ENCODE measurements around the gene SAMD14.

SAMD14 gene

GRCh38 chr17:50130559-50131305, 772 bp upstream of the SAMD14 start:
- peak; percentile 24 for DNase-seq

DNA sequence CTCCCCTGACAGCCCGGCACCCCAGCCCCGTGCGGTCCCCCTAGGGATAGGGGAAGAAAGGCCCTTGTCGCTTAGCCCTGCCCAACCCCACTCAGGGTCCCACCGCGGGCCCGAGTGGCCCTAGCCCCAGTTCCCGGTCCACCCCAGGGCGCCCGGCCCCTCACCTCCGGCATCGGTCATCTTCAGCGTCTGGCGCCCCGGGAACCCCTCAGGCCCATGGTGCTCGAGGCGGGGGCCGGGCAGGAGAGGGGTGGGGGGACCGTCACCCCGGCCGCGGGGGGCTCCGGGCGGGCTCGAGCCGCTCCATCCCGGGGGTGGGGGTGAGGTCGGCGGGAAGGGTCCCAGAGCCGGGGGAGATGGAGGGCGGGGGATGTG, 620 bp downstream of the SAMD14 start:
- DNase-seq, result no peak

GRCh38 chr17:50128441-50129352, 1.3 kb downstream of the SAMD14 start:
- no peak for DNase-seq

DNA sequence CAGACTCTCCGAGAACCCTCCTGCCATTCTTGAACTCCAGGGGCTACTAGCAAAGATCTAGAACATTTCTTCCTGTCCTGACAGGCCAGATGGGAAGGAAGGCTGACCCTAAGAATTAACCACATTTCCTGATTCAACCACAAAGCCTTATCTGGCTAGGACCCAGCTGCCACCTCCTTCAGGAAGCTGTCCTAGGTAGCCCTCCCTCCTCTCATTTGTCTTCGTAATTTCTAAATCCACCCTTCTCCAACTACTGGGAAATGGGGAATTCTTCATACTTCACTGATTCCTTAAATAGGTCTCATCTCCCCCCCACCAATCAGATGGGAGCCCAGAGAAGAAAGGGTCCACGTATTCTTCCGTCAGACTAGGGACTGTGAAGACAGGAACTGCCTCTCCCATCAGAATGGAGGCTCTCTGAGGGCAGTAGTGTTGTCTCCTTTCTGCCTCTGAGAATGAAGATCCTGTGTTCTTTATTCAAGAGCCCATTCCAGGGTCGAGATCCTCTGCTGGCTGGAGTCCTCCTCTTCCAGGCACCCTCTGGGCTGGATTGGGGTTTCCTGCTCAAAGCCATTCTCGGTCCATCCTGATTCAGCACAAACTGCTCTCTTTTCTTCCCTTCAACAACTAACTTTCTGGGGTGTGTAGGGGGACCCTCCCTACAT, 2.1 kb downstream of the SAMD14 start:
- no peak for DNase-seq

DNA sequence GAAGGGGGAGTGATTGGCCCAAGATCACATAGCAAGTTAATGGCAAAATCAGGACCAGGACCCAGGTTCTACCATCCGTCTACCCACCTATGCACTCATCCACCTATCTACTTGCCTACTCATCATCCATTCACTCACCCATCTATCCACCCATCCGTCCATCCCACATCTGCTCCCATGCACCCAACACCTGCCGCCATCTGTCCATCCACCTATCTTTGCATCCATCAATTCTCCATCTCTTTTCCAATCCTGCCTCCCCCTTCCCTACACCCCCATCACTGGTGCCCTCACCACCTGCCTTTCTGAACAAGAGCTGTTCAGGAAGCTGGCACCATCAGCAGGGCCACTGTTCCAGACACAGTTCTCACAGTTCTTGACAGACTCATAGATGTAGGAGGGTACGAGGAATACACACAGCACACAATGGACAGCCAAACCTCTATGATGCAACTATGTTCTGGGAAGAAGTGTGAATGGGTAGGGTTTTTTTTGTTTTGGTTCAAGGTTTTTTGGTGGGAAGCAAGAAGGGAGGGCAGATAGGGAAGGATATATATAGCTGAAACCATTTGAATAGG, 4.5 kb downstream of the SAMD14 start:
- DNase-seq, result no peak

DNA sequence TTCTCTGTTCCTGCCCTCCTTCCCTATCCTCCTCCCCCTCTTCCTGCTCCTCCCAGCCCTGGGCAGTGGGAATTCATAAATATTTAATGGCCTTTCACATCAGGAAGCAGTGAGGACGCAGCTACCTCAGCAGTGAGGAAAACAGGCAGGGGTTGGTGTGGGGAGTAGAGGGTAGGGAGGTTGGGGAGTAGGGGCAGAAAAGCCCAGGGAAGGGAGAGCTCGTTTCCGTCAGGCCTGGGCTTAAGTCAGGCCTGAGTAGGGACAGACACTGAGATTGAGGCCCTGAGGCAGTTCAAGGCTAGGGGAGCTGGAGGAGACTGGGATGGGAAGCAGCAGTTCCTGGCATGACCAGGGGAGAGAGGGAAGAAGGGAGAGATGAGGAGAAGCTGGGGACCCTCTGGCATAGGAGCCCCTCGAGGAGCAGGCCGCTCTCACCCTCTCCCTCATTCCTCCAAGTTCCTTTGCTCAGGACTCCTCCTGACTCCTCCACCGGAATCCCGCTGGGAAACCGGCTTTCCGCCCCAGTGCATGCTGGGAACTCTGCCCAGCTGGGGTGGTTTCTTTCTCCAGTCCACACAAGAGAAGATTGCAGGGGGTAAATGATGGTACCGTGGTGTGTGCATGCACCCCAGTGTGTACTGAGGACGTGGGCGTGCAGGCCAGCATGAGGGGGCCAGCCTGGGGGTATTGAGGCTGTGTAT, 6.2 kb downstream of the SAMD14 start:
- DNase-seq, result no peak

- no peak for DNase-seq
Measured at GRCh38 chr17:50122945-50123344, 7.0 kb downstream of the SAMD14 start.

DNA sequence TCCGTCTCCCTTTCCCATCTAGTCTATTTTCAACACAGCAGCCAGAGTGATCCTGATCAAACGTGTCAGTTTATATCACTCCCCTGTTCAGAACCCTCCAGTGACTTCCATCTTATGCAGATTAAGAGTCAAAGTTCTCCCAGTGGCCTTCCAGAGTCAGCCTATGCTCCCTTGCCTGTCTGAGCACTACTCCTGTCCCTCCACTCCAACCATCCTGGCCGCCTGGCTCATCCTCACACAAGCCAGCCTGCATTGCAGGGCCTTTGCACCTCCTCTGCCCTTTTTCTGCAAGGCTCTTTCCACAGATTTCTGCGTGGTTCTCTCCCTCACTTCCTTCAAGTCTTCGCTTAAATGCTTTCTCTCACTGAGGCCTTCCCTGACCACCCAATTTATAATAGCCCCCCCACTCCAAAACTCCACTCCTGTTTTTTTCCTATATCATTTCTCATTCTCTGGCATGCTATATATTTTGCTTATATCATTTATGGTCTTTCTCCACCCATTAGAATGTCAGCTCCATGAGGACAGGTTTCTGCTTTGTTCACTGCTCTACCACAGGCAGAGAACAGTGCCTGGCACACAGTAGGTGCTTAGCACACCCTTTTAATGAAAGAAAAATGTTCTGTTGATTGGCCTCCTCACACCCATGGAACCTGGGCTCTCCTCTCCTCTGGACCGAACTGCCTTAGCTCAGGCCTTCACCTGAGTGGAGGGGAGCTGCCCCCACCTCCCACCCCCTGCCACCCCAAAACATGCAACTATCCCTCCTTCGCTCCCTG, 9.3 kb downstream of the SAMD14 start:
- DNase-seq, result no peak

DNA sequence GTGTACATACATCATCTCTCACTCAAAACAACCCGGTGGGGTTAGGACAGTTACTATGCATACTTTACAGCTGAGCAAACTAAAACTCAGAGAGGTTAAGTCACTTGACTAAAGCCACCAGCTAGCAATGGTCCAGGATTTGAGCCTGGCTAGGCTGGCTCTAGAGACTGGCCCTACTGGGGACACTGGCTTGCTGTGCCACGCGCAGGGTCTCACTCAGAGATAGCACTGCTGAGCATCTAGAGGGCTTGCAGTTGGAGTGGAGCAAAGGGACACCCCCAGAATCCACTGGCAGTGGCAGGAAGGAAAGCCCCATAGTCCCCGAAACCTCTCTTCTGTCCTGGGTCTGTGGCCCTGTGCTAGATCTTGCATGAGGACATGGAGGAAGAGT, 11.1 kb downstream of the SAMD14 start:
- DNase-seq, result no peak

DNA sequence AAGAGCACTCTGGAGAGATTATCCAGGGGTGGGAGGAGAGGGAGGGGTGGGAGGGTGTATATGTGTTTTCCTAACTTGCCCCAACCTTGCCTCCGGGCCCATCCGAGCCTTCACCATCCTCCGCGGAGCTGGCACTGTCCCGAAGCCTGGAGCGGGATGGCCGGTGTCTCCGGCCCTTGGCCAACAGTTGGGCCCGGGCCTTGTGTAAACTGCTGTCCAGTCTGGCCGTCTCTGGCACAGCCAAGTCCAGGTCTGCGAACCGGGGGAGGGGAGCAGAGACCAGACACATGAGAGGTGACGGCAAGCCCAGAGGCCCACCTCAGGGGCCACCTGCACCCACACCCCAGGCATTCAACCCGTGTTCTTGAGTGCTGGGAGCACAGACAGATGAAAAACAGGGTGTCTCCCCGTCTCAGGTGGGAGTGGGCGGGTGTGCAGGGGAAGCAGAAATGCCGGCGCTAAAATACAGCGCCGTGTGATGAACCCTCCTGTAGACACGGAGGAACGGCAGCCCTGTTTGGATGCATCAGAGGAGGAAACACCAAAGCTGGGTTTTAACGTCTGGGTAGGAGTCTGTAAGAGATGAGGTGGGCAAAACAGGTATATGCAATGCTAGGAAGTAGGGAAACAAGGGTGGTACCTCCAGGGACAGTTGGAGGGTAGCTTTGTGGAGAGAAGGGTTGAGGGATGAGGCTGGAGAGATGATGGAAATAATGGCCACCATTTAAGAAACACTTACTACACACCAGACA, 11.7 kb downstream of the SAMD14 start:
- no peak for DNase-seq

- no peak for DNase-seq
Measured at GRCh38 chr17:50117202-50118051, 12.5 kb downstream of the SAMD14 start.

GRCh38 chr17:50115756-50116155, 14.2 kb downstream of the SAMD14 start:
- no peak for DNase-seq

DNA sequence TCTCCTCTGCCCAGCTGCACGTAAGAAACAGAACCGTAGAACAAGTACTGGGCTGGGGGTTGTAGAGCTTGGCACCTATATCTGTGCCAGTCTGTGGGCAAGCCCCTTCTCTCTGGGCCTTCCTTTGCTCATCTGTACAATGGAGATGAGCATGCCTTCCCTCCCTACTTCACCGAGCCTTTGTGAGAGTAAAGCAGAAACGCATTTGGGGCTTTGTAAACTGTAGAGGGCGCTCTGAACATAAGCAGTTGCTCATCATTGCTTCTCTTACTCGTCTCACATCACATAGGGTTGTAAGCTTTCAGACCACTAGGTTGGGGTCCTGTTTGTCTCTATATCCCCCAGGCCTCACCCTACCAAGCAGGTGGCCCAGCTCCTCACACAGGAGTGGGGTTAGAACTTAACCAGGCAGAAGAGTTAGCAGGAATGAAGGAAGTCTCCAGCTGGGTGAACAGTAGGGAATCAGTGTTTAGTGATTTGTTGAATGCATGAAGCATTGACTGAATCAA, 15.1 kb downstream of the SAMD14 start:
- no peak for DNase-seq

GRCh38 chr17:50114401-50114800, 15.6 kb downstream of the SAMD14 start:
- no peak for DNase-seq

DNA sequence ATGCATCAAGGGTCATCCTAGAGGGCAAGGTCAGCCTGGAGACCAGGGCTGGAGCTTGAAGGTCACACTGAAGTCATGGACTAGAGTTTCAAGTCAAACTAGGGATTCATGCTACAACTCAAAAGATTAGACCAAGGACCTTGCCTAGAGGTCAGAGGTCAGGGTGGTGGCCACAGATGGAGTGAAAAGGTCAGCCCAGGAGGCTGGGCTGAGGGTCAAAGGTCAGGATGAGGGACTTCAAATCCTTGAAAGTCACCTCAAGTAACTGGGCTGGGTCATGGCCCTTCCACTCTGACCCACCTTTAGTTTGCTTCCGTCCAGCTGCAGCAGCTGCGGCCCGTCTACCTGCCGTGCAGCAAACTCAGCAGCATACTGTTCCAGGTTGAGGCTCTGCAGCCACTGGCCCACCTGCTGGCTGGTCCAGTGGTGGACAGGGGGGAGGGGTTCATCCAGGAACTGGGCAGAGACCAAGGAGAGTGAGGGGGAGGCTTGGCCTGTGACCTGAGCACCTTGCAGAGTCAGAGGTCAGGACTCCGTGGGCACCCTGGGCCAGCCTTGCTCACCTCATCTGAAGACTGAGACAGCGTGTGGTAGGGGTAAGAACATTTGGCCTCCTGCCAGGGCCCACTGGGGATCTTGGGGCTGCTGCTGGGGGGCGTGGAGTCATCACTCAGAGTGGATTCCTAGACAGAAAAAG, 16.2 kb downstream of the SAMD14 start:
- no peak for DNase-seq

DNA sequence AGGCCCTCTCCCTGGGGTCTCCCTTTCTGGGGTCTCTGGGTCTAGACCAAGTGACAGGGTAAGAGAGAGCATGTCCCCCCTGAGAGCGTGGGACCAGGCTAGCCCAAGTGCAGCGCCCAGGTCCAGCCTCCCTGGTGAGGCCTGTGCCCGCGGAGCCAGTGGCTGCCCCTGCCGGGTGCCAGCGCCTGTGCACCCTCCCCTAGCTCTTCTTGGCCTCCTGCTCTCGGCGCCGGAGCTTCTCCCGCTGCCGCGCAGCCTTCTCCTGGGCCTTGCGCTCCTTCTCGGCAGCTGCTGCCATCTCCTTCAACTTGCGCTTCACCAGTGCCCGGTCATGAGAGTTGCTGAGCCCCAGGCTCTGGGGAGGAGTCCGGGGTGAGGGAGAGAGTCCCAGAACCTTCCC, 17.3 kb downstream of the SAMD14 start:
- DNase-seq, result no peak

GRCh38 chr17:50111673-50112655, 18.0 kb downstream of the SAMD14 start:
- no peak for DNase-seq

Measured in DMS79 treated with DMSO at 0.1 percent for 48 hours (cell line).